Activated CD4-positive, alpha-beta memory T cell treated with anti-CD3 and anti-CD28 coated beads, Interleukin-2, amount 10 ng/mL, durations not matched to agents 7 days and 5 days (primary cell): ENCODE data around the gene SLC9A5. TPM values are rescaled to one million over a fixed set of nuclear protein-coding genes. Genes with fewer than 3 reads are reported as not detected.

Experiments
- CTCF ChIA-PET: fragments of 350-600 bp; sonication (Branson Sonifier 250); formaldehyde crosslinking; loops from one replicate; lab custom pipeline; 2021; ENCODE audit warnings: antibody characterized with exemption, inconsistent platforms; lab: Charles Lee
- POLR2A ChIA-PET: fragments of 350-600 bp; sonication (Branson Sonifier 250); formaldehyde crosslinking; loops from one replicate; lab custom pipeline; 2021; ENCODE audit warnings: antibody characterized with exemption; lab: Charles Lee
- DNase-seq: peaks from one replicate; pipeline ENCODE4 v3.0.0-alpha.2; 2020
- H3K27ac Mint-ChIP-seq: one replicate; pipeline ENCODE4 v1.8.0; 2021; ENCODE audit warnings: mild to moderate bottlenecking, mixed read lengths
- H3K27me3 Mint-ChIP-seq: one replicate; pipeline ENCODE4 v1.8.0; 2021; ENCODE audit warnings: mixed read lengths
- H3K36me3 Mint-ChIP-seq: one replicate; pipeline ENCODE4 v1.8.0; 2021; ENCODE audit warnings: low read depth, mixed read lengths
- H3K4me1 Mint-ChIP-seq: one replicate; pipeline ENCODE4 v1.8.0; 2021; ENCODE audit warnings: mixed read lengths
- H3K4me3 Mint-ChIP-seq: one replicate; pipeline ENCODE4 v1.8.0; 2021; ENCODE audit warnings: mild to moderate bottlenecking, mixed read lengths
- H3K9me3 Mint-ChIP-seq: one replicate; pipeline ENCODE4 v1.8.0; 2021; ENCODE audit warnings: mixed read lengths
- total RNA-seq, 2 experiments: library from RNA; stranded (reverse); gene quantifications; one replicate each; pipeline ENCODE4 v1.2.3, GENCODE V29; 2021

SLC9A5 gene
- total RNA-seq, 2 experiments from 2014 or later = 2.2 to 2.8 TPM

GRCh38 chr16:67245186-67245585 lies 3.6 kb upstream of the SLC9A5 start:
- H3K36me3 Mint-ChIP-seq = peaks cover 11% of the 10 kb centered on the region
- peaks cover 68% of the 10 kb centered on the region for H3K4me1 Mint-ChIP-seq
- H3K9me3 Mint-ChIP-seq = no peaks in the 10 kb centered on the region
- peak overlapping the region; percentile 98 for H3K27ac Mint-ChIP-seq
- ChIA-PET CTCF (interaction anchor here (0.5 to 5.0 kb wide), 5 partner anchors 19 to 183 kb away, joined by 3 to 58 read pairs (median 3); partner anchors contain the start of genes MATCAP1 and TMEM208), POLR2A (interaction anchor here (0.6 to 15.4 kb wide), 12 partner anchors 10 to 217 kb away, joined by 3 to 187 read pairs (median 4); partner anchors contain the start of genes E2F4, FBXL8, MATCAP1 and PHAF1)
- no peak for DNase-seq
- H3K4me3 Mint-ChIP-seq = peak overlapping the region; percentile 85
- peaks cover 15% of the 10 kb centered on the region for H3K27me3 Mint-ChIP-seq

GRCh38 chr16:67245674-67246080 lies 3.1 kb upstream of the SLC9A5 start:
- ChIA-PET POLR2A (interaction anchor here (1.0 to 15.4 kb wide), 10 partner anchors 11 to 690 kb away, joined by 3 to 187 read pairs (median 4); partner anchors contain the start of genes E2F4, PSMB10 and TMEM208), CTCF (interaction anchor here (1.4 to 5.0 kb wide), 3 partner anchors 15 to 53 kb away, joined by 3 to 58 read pairs (median 5); partner anchors contain the start of genes E2F4 and TMEM208)
- H3K27me3 Mint-ChIP-seq = peaks cover 17% of the 10 kb centered on the region
- no peak for DNase-seq
- H3K4me1 Mint-ChIP-seq = peaks cover 66% of the 10 kb centered on the region
- H3K27ac Mint-ChIP-seq = peak overlapping the region; percentile 98
- H3K9me3 Mint-ChIP-seq = no peaks in the 10 kb centered on the region
- peaks cover 11% of the 10 kb centered on the region for H3K36me3 Mint-ChIP-seq
- H3K4me3 Mint-ChIP-seq = peak overlapping the region; percentile 85

- DNase-seq = peak; percentile 61
- Mint-ChIP-seq H3K36me3 (peaks cover 10% of the 10 kb centered on the region), H3K4me1 (peaks cover 63% of the 10 kb centered on the region), H3K9me3 (no peaks in the 10 kb centered on the region), H3K27ac (peak overlapping the region; percentile 86), H3K4me3 (peak overlapping the region; percentile 85), H3K27me3 (peaks cover 17% of the 10 kb centered on the region)
- POLR2A ChIA-PET = interaction anchor here (0.7 to 15.4 kb wide), 11 partner anchors 11 to 690 kb away, joined by 3 to 187 read pairs (median 3); partner anchors contain the start of genes E2F4, PSMB10 and TMEM208
- CTCF ChIA-PET = interaction anchor here (0.6 to 5.0 kb wide), 5 partner anchors 14 to 618 kb away, joined by 3 to 58 read pairs (median 5); partner anchors contain the start of genes E2F4, PLEKHG4 and TMEM208
Observed at GRCh38 chr16:67246081-67246755, 2.6 kb upstream of the SLC9A5 start.

GRCh38 chr16:67246756-67247191 lies 2.0 kb upstream of the SLC9A5 start:
- peaks cover 6% of the 10 kb centered on the region for H3K36me3 Mint-ChIP-seq
- H3K27ac Mint-ChIP-seq = peak overlapping the region; percentile 86
- peaks cover 17% of the 10 kb centered on the region for H3K27me3 Mint-ChIP-seq
- DNase-seq = no peak
- H3K4me3 Mint-ChIP-seq = peak overlapping the region; percentile 85
- CTCF ChIA-PET = interaction anchor here (0.6 to 5.0 kb wide), 11 partner anchors 10 to 617 kb away, joined by 3 to 58 read pairs (median 3); partner anchors contain the start of genes E2F4, PLEKHG4 and TMEM208
- H3K9me3 Mint-ChIP-seq = no peaks in the 10 kb centered on the region
- peaks cover 58% of the 10 kb centered on the region for H3K4me1 Mint-ChIP-seq
- POLR2A ChIA-PET = interaction anchor here (0.7 to 15.4 kb wide), 12 partner anchors 11 to 689 kb away, joined by 3 to 187 read pairs (median 4); partner anchors contain the start of genes ATP6V0D1, E2F4, PSMB10 and TMEM208

GRCh38 chr16:67247192-67248072 lies 1.3 kb upstream of the SLC9A5 start, which contains the start of gene FHOD1:
Gene FHOD1, minus strand, starts transcription at chr16:67247481. Its CDS starts 71 bp downstream, at chr16:67247410.
- DNase-seq = peak; percentile 99
- CTCF ChIA-PET = interaction anchor here (0.7 to 5.0 kb wide), 17 partner anchors 8 to 269 kb away, joined by 3 to 58 read pairs (median 4); partner anchors contain the start of genes ATP6V0D1, E2F4, PLEKHG4 and TMEM208
- Mint-ChIP-seq H3K36me3 (peaks cover 6% of the 10 kb centered on the region), H3K27me3 (peaks cover 17% of the 10 kb centered on the region), H3K9me3 (no peaks in the 10 kb centered on the region), H3K27ac (peak within 1 kb of the TSS; percentile 86), H3K4me3 (peak within 1 kb of the TSS; percentile 85), H3K4me1 (peaks cover 51% of the 10 kb centered on the region)
- POLR2A ChIA-PET = interaction anchor here (0.6 to 15.4 kb wide), 16 partner anchors 13 to 668 kb away, joined by 3 to 187 read pairs (median 5); partner anchors contain the start of genes ATP6V0D1, CIAO2B, CTCF and MATCAP1

GRCh38 chr16:67248073-67248400 lies 742 bp upstream of the SLC9A5 start:
- DNase-seq = no peak
- H3K36me3 Mint-ChIP-seq = peaks cover 6% of the 10 kb centered on the region
- peaks cover 17% of the 10 kb centered on the region for H3K27me3 Mint-ChIP-seq
- POLR2A ChIA-PET = interaction anchor here (0.6 to 15.4 kb wide), 13 partner anchors 13 to 667 kb away, joined by 3 to 187 read pairs (median 6); partner anchors contain the start of genes ATP6V0D1, CIAO2B, CTCF and MATCAP1
- peaks cover 49% of the 10 kb centered on the region for H3K4me1 Mint-ChIP-seq
- CTCF ChIA-PET = interaction anchor here (0.7 to 5.0 kb wide), 17 partner anchors 9 to 270 kb away, joined by 3 to 58 read pairs (median 4); partner anchors contain the start of genes ATP6V0D1, PLEKHG4 and TMEM208
- peak overlapping the region; percentile 85 for H3K4me3 Mint-ChIP-seq
- H3K27ac Mint-ChIP-seq = peak overlapping the region; percentile 86
- no peaks in the 10 kb centered on the region for H3K9me3 Mint-ChIP-seq

- Mint-ChIP-seq H3K27me3 (peaks cover 17% of the 10 kb centered on the region), H3K4me1 (peaks cover 37% of the 10 kb centered on the region), H3K9me3 (no peaks in the 10 kb centered on the region), H3K27ac (no peak overlapping the region), H3K36me3 (peaks cover 6% of the 10 kb centered on the region), H3K4me3 (peak overlapping the region; percentile 56)
- no peak for DNase-seq
- ChIA-PET CTCF (interaction anchor here (1.0 to 2.0 kb wide), 5 partner anchors 8 to 232 kb away, joined by 3 to 6 read pairs (median 5); partner anchors contain the start of gene TMEM208), POLR2A (interaction anchor here (0.5 to 15.4 kb wide), 7 partner anchors 11 to 318 kb away, joined by 3 to 187 read pairs (median 6); partner anchors contain the start of genes MATCAP1 and TMEM208)
Observed at GRCh38 chr16:67249178-67250044, 632 bp downstream of the SLC9A5 start.

- DNase-seq = no peak
- peak overlapping the region; percentile 56 for H3K4me3 Mint-ChIP-seq
- H3K27ac Mint-ChIP-seq = no peak overlapping the region
- H3K4me1 Mint-ChIP-seq = peaks cover 31% of the 10 kb centered on the region
- POLR2A ChIA-PET = interaction anchor here (1.6 kb wide), 1 partner anchor 10 kb away, joined by 6 read pairs; no protein-coding TSS in a partner anchor
- peaks cover 17% of the 10 kb centered on the region for H3K27me3 Mint-ChIP-seq
- H3K9me3 Mint-ChIP-seq = no peaks in the 10 kb centered on the region
- peaks cover 3% of the 10 kb centered on the region for H3K36me3 Mint-ChIP-seq
- CTCF ChIA-PET = interaction anchor here (1.6 kb wide), 1 partner anchor 24 kb away, joined by 5 read pairs; the partner anchor contains the start of gene TMEM208
Observed at GRCh38 chr16:67250045-67250327, 1.2 kb downstream of the SLC9A5 start.

- H3K4me3 Mint-ChIP-seq = no peak overlapping the region
- ChIA-PET CTCF (no interaction called here), POLR2A (no interaction called here)
- no peaks in the 10 kb centered on the region for H3K9me3 Mint-ChIP-seq
- peaks cover 19% of the 10 kb centered on the region for H3K4me1 Mint-ChIP-seq
- H3K27me3 Mint-ChIP-seq = peaks cover 13% of the 10 kb centered on the region
- no peak overlapping the region for H3K27ac Mint-ChIP-seq
- no peak for DNase-seq
- H3K36me3 Mint-ChIP-seq = no peaks in the 10 kb centered on the region
Observed at GRCh38 chr16:67252609-67253497, 4.1 kb downstream of the SLC9A5 start.

- peaks cover 4% of the 10 kb centered on the region for H3K27me3 Mint-ChIP-seq
- H3K36me3 Mint-ChIP-seq = no peaks in the 10 kb centered on the region
- ChIA-PET POLR2A (no interaction called here), CTCF (no interaction called here)
- no peak for DNase-seq
- H3K4me3 Mint-ChIP-seq = no peak overlapping the region
- H3K27ac Mint-ChIP-seq = no peak overlapping the region
- H3K9me3 Mint-ChIP-seq = no peaks in the 10 kb centered on the region
- peaks cover 2% of the 10 kb centered on the region for H3K4me1 Mint-ChIP-seq
Observed at GRCh38 chr16:67254801-67255552, 6.2 kb downstream of the SLC9A5 start.
